ENCODE data around the gene KRTAP19-1.

The KRTAP19-1 gene

DNA sequence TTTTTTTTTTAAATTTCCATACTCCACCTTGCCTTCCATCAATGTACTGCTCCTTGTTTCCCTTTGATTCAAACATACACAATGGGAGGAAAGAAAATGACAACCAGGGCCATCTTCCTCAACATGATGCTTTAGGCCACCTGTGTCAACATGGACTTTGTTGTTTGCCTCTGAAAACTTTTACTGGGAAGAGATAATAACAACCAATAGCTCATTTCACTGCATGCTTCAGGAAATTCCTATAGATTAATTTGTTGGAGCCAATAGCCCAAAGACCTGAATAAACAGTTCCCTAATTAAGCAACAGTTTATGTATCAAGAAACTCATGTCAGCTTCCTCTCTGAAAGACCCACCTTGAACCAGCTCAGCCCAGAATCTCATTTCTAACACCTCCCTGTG is 36.9 kb downstream of the KRTAP19-1 start:
- TF ChIP-seq, protein P1, sequence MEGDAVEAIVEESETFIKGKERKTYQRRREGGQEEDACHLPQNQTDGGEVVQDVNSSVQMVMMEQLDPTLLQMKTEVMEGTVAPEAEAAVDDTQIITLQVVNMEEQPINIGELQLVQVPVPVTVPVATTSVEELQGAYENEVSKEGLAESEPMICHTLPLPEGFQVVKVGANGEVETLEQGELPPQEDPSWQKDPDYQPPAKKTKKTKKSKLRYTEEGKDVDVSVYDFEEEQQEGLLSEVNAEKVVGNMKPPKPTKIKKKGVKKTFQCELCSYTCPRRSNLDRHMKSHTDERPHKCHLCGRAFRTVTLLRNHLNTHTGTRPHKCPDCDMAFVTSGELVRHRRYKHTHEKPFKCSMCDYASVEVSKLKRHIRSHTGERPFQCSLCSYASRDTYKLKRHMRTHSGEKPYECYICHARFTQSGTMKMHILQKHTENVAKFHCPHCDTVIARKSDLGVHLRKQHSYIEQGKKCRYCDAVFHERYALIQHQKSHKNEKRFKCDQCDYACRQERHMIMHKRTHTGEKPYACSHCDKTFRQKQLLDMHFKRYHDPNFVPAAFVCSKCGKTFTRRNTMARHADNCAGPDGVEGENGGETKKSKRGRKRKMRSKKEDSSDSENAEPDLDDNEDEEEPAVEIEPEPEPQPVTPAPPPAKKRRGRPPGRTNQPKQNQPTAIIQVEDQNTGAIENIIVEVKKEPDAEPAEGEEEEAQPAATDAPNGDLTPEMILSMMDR (IDR thresholded peaks at IDR 0.05; ENCODE audit: insufficient read depth, low read length, poor library complexity, severe bottlenecking) = no peak
- Histone ChIP-seq H3K36me3 (ENCODE audit: control insufficient read depth, insufficient read depth, low read length) (no peaks in the 10 kb centered on the region), H3K27me3 (replicated peaks; ENCODE audit: control insufficient read depth, insufficient read depth, low read length) (no peaks in the 10 kb centered on the region), H3K4me3 (replicated peaks; ENCODE audit: low read depth, low read length) (no peak overlapping the region)
- no peak for DNase-seq (ENCODE audit: extremely low read depth, insufficient read length)

DNA sequence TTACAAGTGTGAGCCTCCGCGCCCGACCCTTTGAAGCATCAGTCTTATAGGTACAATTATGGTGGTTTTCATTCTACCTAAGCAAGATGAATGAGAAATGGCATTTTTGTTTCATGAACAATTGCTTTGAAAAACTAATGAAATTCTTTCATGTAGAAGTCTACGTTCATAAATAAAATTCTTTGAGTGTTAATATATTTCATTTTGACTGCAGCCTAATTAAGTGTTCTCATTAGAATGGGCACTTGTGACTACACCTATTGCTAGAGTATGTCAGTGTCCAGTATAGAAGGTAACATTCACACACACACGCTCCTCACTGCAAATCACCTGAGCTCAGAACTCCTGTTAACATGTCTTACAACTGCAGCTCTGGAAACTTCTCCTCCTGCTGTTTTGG is 40.2 kb downstream of the KRTAP19-1 start, which contains the start of gene KRTAP15-1:
Gene KRTAP15-1 (plus strand): TSS at position 301 of the 400 bp plus-strand sequence. CDS start 53 bp downstream, at position 354.
- H3K4me3 ChIP-seq (replicated peaks; ENCODE audit: low read depth, low read length) = no peak within 1 kb of the TSS
- H3K36me3 ChIP-seq (ENCODE audit: control insufficient read depth, insufficient read depth, low read length) = no peaks in the 10 kb centered on the region
- TF ChIP-seq, protein P1 (IDR thresholded peaks at IDR 0.05; ENCODE audit: insufficient read depth, low read length, poor library complexity, severe bottlenecking) = no peak
- DNase-seq (ENCODE audit: extremely low read depth, insufficient read length) = no peak
- no peaks in the 10 kb centered on the region for H3K27me3 ChIP-seq (replicated peaks; ENCODE audit: control insufficient read depth, insufficient read depth, low read length)

DNA sequence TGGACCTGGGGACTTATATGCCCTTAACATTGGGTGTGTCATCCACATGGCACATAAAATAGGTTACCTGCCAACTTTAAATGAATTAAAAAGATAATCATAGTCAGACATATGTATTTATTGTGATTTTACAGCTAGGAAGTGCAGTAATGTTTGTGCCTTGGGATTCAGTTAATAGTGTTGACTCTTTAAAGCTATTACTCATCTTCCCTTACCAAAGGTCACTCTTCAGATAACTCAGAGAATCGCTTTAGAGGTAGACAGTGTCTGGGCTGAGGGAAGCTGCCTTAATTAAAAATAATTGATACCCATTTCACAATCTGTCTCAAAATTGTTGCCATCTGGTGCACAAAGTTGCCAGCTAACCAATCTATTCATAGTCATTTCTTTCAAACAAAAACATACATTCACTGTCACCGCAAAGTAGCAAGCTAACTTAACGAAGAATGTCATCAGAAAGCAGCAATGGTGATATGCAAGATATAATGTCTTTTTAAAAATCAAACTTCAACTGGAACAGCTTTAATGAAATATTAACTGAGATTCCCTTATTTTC is 43.1 kb downstream of the KRTAP19-1 start:
- DNase-seq (ENCODE audit: extremely low read depth, insufficient read length) = no peak
- H3K36me3 ChIP-seq (ENCODE audit: control insufficient read depth, insufficient read depth, low read length) = no peaks in the 10 kb centered on the region

DNA sequence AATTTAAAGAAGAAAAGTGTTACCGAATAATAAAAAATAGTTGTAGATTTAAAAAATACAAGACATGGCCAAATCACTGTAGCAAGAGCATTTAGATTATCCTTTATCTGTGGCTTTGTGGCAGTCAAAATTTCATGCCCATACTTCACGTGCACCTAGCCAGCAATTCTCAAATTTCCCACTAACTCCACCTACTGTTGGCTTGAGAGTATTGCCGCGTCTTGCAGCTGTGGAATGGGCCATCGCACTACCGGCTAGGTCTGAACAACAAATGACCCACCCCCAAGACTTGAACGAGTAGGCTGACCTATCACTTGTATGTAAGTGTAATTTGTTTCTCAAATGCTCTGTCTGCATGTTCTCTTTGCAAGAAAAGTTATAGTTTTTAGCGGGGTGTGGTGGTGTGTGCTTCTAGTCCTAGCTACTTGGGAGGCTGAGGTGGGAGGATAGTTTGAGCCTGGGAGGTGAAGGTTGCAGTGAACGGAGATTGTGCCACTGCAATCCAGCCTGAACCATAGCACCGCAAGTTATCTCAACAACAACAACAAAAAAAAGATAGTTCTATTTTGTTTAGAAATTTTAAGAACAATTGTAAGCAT is 46.0 kb downstream of the KRTAP19-1 start:
- TF ChIP-seq, protein P1 (IDR thresholded peaks at IDR 0.05; ENCODE audit: insufficient read depth, low read length, poor library complexity, severe bottlenecking) = peak; percentile 39
- no peak overlapping the region for H3K4me3 ChIP-seq (replicated peaks; ENCODE audit: low read depth, low read length)
- H3K36me3 ChIP-seq (ENCODE audit: control insufficient read depth, insufficient read depth, low read length) = no peaks in the 10 kb centered on the region
- no peaks in the 10 kb centered on the region for H3K27me3 ChIP-seq (replicated peaks; ENCODE audit: control insufficient read depth, insufficient read depth, low read length)
- no peak for DNase-seq (ENCODE audit: extremely low read depth, insufficient read length)

More for the DNA sequence above, 43.1 kb downstream of the KRTAP19-1 start:
- no peak overlapping the region for H3K4me3 ChIP-seq (replicated peaks; ENCODE audit: low read depth, low read length)
- TF ChIP-seq, protein P1 (IDR thresholded peaks at IDR 0.05; ENCODE audit: insufficient read depth, low read length, poor library complexity, severe bottlenecking) = no peak
- no peaks in the 10 kb centered on the region for H3K27me3 ChIP-seq (replicated peaks; ENCODE audit: control insufficient read depth, insufficient read depth, low read length)

DNA sequence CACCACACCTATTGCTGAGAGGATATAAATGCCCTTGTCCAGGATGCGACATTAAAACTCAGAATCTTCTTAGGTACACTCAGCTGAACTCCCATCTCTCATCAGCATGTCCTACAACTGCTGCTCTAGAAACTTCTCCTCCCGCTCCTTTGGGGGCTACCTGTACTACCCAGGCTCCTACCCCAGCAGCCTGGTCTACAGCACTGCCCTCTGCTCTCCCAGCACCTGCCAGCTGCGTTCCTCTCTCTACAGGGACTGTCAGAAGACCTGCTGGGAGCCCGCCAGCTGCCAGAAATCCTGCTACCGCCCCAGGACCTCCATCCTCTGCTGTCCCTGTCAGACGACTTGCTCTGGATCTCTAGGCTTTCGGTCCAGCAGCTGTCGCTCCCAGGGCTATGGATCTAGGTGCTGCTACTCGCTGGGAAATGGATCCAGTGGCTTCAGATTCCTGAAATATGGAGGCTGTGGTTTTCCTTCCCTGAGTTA is 50.0 kb downstream of the KRTAP19-1 start, which contains the start of gene KRTAP13-4:
Gene KRTAP13-4 (plus strand): TSS at position 51 of the 486 bp plus-strand sequence. CDS start 56 bp downstream, at position 107.
- TF ChIP-seq, protein P1 (IDR thresholded peaks at IDR 0.05; ENCODE audit: insufficient read depth, low read length, poor library complexity, severe bottlenecking) = no peak
- Histone ChIP-seq H3K36me3 (ENCODE audit: control insufficient read depth, insufficient read depth, low read length) (no peaks in the 10 kb centered on the region), H3K4me3 (replicated peaks; ENCODE audit: low read depth, low read length) (no peak within 1 kb of the TSS), H3K27me3 (replicated peaks; ENCODE audit: control insufficient read depth, insufficient read depth, low read length) (no peaks in the 10 kb centered on the region)
- DNase-seq (ENCODE audit: extremely low read depth, insufficient read length) = no peak

All from GM06990 (cell line).